ENCODE results near the gene MYH4. TPM values are rescaled to one million over a fixed set of nuclear protein-coding genes. Genes with fewer than 3 reads are reported as not detected.

The MYH4 gene
- polyA plus RNA-seq, 2 of the 4 experiments (the other 2 are of a cell fraction): not detected

Other genes with a start within 250 kb of the MYH4 start
- not detected in 2 replicates for gene MYH13, start 96.6 kb downstream of the MYH4 start, polyA plus RNA-seq (2011; rRNA removed)
- gene MYH13, start 96.6 kb downstream of the MYH4 start, polyA plus RNA-seq (2017; fragmentation: RNase III; extraction: RNeasy Plus Mini Kit Qiagen cat#74134 plus additional on column Dnase treatment): not detected in 3 replicates
- not detected in 2 replicates for gene MYH8, start 47.6 kb downstream of the MYH4 start, polyA plus RNA-seq (2011; rRNA removed)
- not detected in 3 replicates for gene MYH8, start 47.6 kb downstream of the MYH4 start, polyA plus RNA-seq (2017; fragmentation: RNase III; extraction: RNeasy Plus Mini Kit Qiagen cat#74134 plus additional on column Dnase treatment)
- gene MYH1, start 49.0 kb upstream of the MYH4 start, polyA plus RNA-seq (2011; rRNA removed): not detected in 2 replicates
- not detected in 3 replicates for gene MYH1, start 49.0 kb upstream of the MYH4 start, polyA plus RNA-seq (2017; fragmentation: RNase III; extraction: RNeasy Plus Mini Kit Qiagen cat#74134 plus additional on column Dnase treatment)
- not detected in 2 replicates for gene MYH2, start 80.1 kb upstream of the MYH4 start, polyA plus RNA-seq (2011; rRNA removed)
- gene MYH2, start 80.1 kb upstream of the MYH4 start, polyA plus RNA-seq (2017; fragmentation: RNase III; extraction: RNeasy Plus Mini Kit Qiagen cat#74134 plus additional on column Dnase treatment): not detected in 3 replicates
- 1.6 TPM in 2 replicates for gene MYH3, start 187.8 kb upstream of the MYH4 start, polyA plus RNA-seq (2011; rRNA removed)
- 2.1 to 2.6 TPM (median 2.2 TPM) in 3 replicates for gene MYH3, start 187.8 kb upstream of the MYH4 start, polyA plus RNA-seq (2017; fragmentation: RNase III; extraction: RNeasy Plus Mini Kit Qiagen cat#74134 plus additional on column Dnase treatment)
- gene SCO1, start 228.0 kb upstream of the MYH4 start, polyA plus RNA-seq (2011; rRNA removed): 43.1 and 55.8 TPM in 2 replicates
- gene SCO1, start 228.0 kb upstream of the MYH4 start, polyA plus RNA-seq (2017; fragmentation: RNase III; extraction: RNeasy Plus Mini Kit Qiagen cat#74134 plus additional on column Dnase treatment): 52.2 to 58.1 TPM (median 53.6 TPM) in 3 replicates
- 24.3 and 25.2 TPM in 2 replicates for gene ADPRM, start 228.0 kb upstream of the MYH4 start, polyA plus RNA-seq (2011; rRNA removed)
- gene ADPRM, start 228.0 kb upstream of the MYH4 start, polyA plus RNA-seq (2017; fragmentation: RNase III; extraction: RNeasy Plus Mini Kit Qiagen cat#74134 plus additional on column Dnase treatment): 7.7 to 8.3 TPM (median 8.3 TPM) in 3 replicates